Common myeloid progenitor, CD34-positive (primary cell): ENCODE measurements around the gene KCNG2.

ENCODE experiments used
- CTCF ChIA-PET: fragments of 350-600 bp; sonication (Branson Sonifier 250); formaldehyde crosslinking; loops from one replicate; lab custom pipeline; 2021; ENCODE audit warnings: antibody characterized with exemption; lab: Charles Lee
- POLR2A ChIA-PET: fragments of 350-600 bp; sonication (Branson Sonifier 250); formaldehyde crosslinking; loops from one replicate; lab custom pipeline; 2021; ENCODE audit warnings: antibody characterized with exemption; lab: Charles Lee
- DNase-seq, 3 donors: peaks; one replicate each; pipeline versions ENCODE4 v3.0.0 to v3.0.0-alpha.2; 2013
- H3K27ac ChIP-seq, 2 experiments: 1 replicate in 1 of 2; 2 replicates in 1 of 2; pipeline ENCODE4 v1.7.0; 2013; ENCODE audit warnings: inconsistent platforms in 2 of 2, low read length in 2 of 2, mild to moderate bottlenecking in 2 of 2, low read depth in 1 of 2, moderate library complexity in 1 of 2; ENCODE audit not compliant: severe bottlenecking in 2 of 2, insufficient read depth in 1 of 2, poor library complexity in 1 of 2
- H3K27me3 ChIP-seq, 5 experiments: replicated peaks in 2 of 5; 1 replicate in 3 of 5; 2 replicates in 2 of 5; pipeline versions ENCODE4 v1.6.1 to v1.7.0; 2013; ENCODE audit warnings: low read length in 4 of 5, mild to moderate bottlenecking in 2 of 5, moderate library complexity in 2 of 5, inconsistent platforms in 1 of 5; ENCODE audit not compliant: insufficient read depth in 5 of 5, control insufficient read depth in 4 of 5
- H3K36me3 ChIP-seq, 4 experiments: 1 replicate in 2 of 4; 2 replicates in 2 of 4; pipeline versions ENCODE4 v1.6.1 to v1.7.0; 2013; ENCODE audit warnings: low read length in 3 of 4, control low read depth in 1 of 4, mild to moderate bottlenecking in 1 of 4; ENCODE audit not compliant: control insufficient read depth in 4 of 4, insufficient read depth in 4 of 4
- H3K4me1 ChIP-seq, 4 experiments: 1 replicate in 3 of 4; 2 replicates in 1 of 4; pipeline versions ENCODE4 v1.6.1 to v1.7.1; 2013; ENCODE audit warnings: low read length in 3 of 4, mild to moderate bottlenecking in 3 of 4, control low read depth in 1 of 4, inconsistent platforms in 1 of 4, moderate library complexity in 1 of 4; ENCODE audit not compliant: control insufficient read depth in 4 of 4, insufficient read depth in 4 of 4; ENCODE audit errors: control extremely low read depth in 1 of 4
- H3K4me3 ChIP-seq, 7 experiments: 1 replicate in 4 of 7; 2 replicates in 3 of 7; pipeline versions ENCODE4 v1.5.1 to v1.7.0; 2013; ENCODE audit warnings: mild to moderate bottlenecking in 7 of 7, low read length in 6 of 7, moderate library complexity in 6 of 7, inconsistent platforms in 2 of 7, low read depth in 2 of 7, control low read depth in 1 of 7; ENCODE audit not compliant: insufficient read depth in 4 of 7, control insufficient read depth in 1 of 7; ENCODE audit errors: extremely low read depth in 1 of 7
- H3K9me3 ChIP-seq, 5 experiments: 1 replicate in 4 of 5; 2 replicates in 1 of 5; pipeline versions ENCODE4 v1.6.1 to v1.7.1; 2013; ENCODE audit warnings: low read length in 4 of 5, mild to moderate bottlenecking in 2 of 5, inconsistent platforms in 1 of 5, low read depth in 1 of 5, moderate library complexity in 1 of 5; ENCODE audit not compliant: control insufficient read depth in 4 of 5, insufficient read depth in 2 of 5; ENCODE audit errors: control extremely low read depth in 1 of 5
- WGBS: methylation state at CpG from one replicate; pipeline ENCODE4 v1.1.5; 2013; ENCODE audit not compliant: insufficient coverage; 5-methylcytosine and 5-hydroxymethylcytosine counted together

The KCNG2 gene

GRCh38 chr18:79756826-79757225 lies 40.9 kb upstream of the KCNG2 start:
- WGBS = 96% methylated on average over 7 of the region's 11 CpGs
- Histone ChIP-seq H3K36me3 (peaks cover 7 to 36% (median 28%) of the 10 kb centered on the region in 4 experiments), H3K9me3 (peaks cover 3 to 26% (median 5%) of the 10 kb centered on the region in 5 experiments), H3K27me3 (peaks cover 0 to 2% (median 0%) of the 10 kb centered on the region in 5 experiments), H3K4me3 (no peak overlapping the region), H3K27ac (no peak overlapping the region), H3K4me1 (no peaks in the 10 kb centered on the region)
- ChIA-PET CTCF (interaction anchor here (1.4 kb wide), 1 partner anchor 11 kb away, joined by 4 read pairs; no protein-coding TSS in a partner anchor), POLR2A (no interaction called here)
- no peak for DNase-seq

DNA sequence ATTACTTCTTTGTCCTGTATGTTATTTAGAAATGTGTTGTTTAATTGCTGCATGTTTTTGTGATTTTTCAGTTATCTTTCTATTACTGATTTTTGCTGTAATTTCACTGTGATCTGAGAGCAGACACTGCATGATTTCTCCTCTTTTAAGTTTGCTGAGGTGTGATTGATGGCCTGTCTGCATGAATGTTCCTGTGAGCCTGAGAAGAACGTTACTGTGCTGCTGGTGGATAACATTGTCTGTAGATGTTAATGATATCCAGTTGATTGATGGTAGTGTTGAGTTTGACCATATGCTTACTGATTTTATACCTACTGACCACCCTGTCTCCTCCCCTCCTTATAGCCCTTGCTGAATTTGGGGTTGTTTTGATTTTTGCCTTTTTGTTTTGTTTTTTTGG lies 37.4 kb upstream of the KCNG2 start:
- Histone ChIP-seq H3K27me3 (peaks cover 0 to 2% (median 0%) of the 10 kb centered on the region in 5 experiments), H3K4me1 (no peaks in the 10 kb centered on the region), H3K27ac (no peak overlapping the region), H3K36me3 (peaks cover 2 to 10% (median 9%) of the 10 kb centered on the region in 4 experiments), H3K4me3 (no peak overlapping the region), H3K9me3 (peaks cover 3 to 27% (median 5%) of the 10 kb centered on the region in 5 experiments)
- ChIA-PET CTCF (no interaction called here), POLR2A (no interaction called here)
- no CpG with 5 or more reads among the region's 1 CpG for WGBS
- no peak for DNase-seq

- ChIA-PET POLR2A (no interaction called here), CTCF (no interaction called here)
- Histone ChIP-seq H3K27me3 (peaks cover 0 to 2% (median 0%) of the 10 kb centered on the region in 5 experiments), H3K4me3 (no peak overlapping the region), H3K4me1 (no peaks in the 10 kb centered on the region), H3K9me3 (peaks cover 3 to 27% (median 5%) of the 10 kb centered on the region in 5 experiments), H3K36me3 (peaks cover 2 to 5% (median 3%) of the 10 kb centered on the region in 4 experiments), H3K27ac (no peak overlapping the region)
- no peak for DNase-seq
- WGBS = no CpG with 5 or more reads among the region's 1 CpG
Measured at GRCh38 chr18:79760881-79761280, 36.9 kb upstream of the KCNG2 start.

GRCh38 chr18:79763407-79763806 lies 34.3 kb upstream of the KCNG2 start:
- H3K4me1 ChIP-seq = no peaks in the 10 kb centered on the region
- no peak for DNase-seq
- H3K27me3 ChIP-seq = peaks cover 0 to 11% (median 2%) of the 10 kb centered on the region in 5 experiments
- POLR2A ChIA-PET = no interaction called here
- H3K9me3 ChIP-seq = peaks cover 7 to 28% (median 10%) of the 10 kb centered on the region in 5 experiments
- CTCF ChIA-PET = no interaction called here
- no peak overlapping the region for H3K27ac ChIP-seq
- H3K36me3 ChIP-seq = no peaks in the 10 kb centered on the region
- H3K4me3 ChIP-seq = no peak overlapping the region

DNA sequence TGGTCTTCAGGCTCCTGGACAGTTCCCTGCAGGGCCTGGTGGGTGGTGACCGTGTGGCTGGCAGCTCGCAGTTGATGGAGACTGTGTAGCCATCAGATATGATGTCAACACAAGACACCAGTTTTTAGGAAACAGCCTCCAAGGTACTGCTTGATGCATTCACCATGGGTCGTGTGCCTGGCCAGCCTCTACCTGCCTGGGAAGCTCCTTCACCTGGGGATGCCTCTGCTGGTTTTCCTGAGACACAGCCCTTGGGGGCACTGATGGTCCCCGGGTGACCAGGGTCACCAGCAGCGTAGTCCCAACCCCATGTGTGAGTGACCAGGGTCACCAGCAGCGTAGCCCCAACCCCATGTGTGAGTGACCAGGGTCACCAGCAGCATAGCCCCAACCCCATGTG lies 33.6 kb upstream of the KCNG2 start:
- Histone ChIP-seq H3K4me3 (no peak overlapping the region), H3K4me1 (no peaks in the 10 kb centered on the region), H3K27me3 (peaks cover 0 to 11% (median 2%) of the 10 kb centered on the region in 5 experiments), H3K27ac (no peak overlapping the region), H3K9me3 (peaks cover 6 to 24% (median 9%) of the 10 kb centered on the region in 5 experiments), H3K36me3 (no peaks in the 10 kb centered on the region)
- POLR2A ChIA-PET = no interaction called here
- DNase-seq = no peak
- WGBS = 96% methylated on average over 3 of the region's 6 CpGs
- CTCF ChIA-PET = no interaction called here

DNA sequence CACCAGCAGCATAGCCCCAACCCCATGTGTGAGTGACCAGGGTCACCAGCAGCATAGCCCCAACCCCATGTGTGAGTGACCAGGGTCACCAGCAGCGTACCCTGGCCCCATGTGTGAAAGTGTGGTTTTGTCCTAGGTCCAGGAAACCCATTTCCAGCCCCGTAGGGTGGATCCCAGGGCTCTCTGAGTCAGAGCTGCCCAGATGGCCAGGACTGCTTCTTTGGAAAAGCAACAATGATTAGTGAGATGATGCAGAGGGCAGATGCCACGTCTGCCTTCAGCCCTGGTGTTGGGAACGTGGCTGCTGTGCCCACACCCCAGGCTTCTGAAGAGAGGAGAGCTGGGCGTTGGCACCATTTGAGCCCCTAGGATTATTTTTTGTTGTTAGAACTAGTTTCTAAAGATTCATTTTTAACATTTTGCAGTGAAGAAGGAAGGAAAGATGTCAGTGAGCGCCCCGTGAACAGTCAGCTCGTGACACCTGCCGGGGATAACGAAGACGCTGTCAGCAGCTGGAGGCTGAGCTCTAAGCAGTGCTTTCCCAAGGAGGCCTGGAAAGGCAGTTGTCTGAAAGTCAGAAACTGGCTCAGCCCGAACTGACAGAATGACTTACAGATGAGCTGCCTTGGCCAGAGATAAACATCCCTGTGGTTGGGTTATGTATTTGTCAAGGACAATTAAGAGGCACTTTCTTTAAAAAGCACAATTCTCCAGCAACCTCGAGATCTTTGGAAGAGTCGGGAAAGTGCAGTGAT lies 32.1 kb upstream of the KCNG2 start:
- ChIA-PET CTCF (interaction anchor here (0.7 kb wide), 1 partner anchor 12 kb away, joined by 3 read pairs; no protein-coding TSS in a partner anchor), POLR2A (no interaction called here)
- no peak for DNase-seq
- Histone ChIP-seq H3K36me3 (no peaks in the 10 kb centered on the region), H3K27ac (no peak overlapping the region), H3K9me3 (peaks cover 3 to 21% (median 9%) of the 10 kb centered on the region in 5 experiments), H3K27me3 (peaks cover 0 to 20% (median 2%) of the 10 kb centered on the region in 5 experiments), H3K4me3 (no peak overlapping the region), H3K4me1 (no peaks in the 10 kb centered on the region)
- 85% methylated on average over 13 of the region's 14 CpGs for WGBS

DNA sequence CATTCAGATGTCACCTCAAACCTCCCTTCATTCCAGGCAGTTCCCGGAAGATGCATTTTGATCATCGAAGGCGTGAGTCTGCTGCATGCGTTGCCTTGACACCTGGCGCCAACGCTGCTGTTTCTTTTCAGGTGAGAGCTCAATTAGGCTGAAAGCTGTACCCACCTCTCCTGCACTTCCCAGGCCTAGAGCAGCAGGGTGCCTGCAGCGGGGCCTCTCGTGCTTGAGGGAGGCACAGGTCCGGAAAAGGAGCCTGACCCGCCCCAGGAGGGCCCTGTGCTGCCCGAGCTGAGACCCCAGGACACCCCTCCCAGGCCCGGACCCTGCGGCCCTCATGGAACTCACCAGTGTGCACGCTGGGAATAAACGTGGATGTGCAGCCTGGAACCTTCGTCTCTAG lies 31.4 kb upstream of the KCNG2 start:
- no peak for DNase-seq
- no peaks in the 10 kb centered on the region for H3K4me1 ChIP-seq

More for the DNA sequence above, 31.4 kb upstream of the KCNG2 start:
- Histone ChIP-seq H3K36me3 (no peaks in the 10 kb centered on the region), H3K9me3 (peaks cover 3 to 21% (median 9%) of the 10 kb centered on the region in 5 experiments), H3K27me3 (peaks cover 0 to 20% (median 2%) of the 10 kb centered on the region in 5 experiments), H3K27ac (no peak overlapping the region), H3K4me3 (no peak overlapping the region)
- ChIA-PET POLR2A (no interaction called here), CTCF (no interaction called here)
- WGBS = 70% methylated on average over 14 of the region's 16 CpGs
